ENCODE results near the gene XRCC3.
"Not testable (repeated sequence)": the region's sequence is repeated elsewhere in the genome, so short reads cannot be mapped to it uniquely, and the experiment has no call there.

The XRCC3 gene

DNA sequence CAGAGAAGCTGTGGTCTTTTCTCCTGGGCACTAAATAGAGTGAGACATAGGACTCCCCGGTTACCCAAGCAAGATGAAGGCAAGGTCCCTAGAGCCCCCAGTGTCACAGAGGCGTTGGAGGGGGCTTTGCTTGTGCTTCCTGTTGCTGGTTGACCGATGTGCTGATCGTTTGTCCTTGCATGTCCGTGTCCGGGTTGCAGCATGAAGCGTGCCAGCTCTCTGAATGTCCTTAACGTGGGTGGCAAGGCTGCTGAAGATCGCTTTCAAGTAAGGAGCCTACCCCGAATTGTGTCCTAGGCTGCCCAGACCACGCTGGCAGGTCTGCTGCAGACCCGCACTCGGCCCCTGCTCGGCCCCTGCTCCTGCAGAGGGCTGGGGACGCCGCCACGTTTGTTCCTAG, 23.1 kb downstream of the XRCC3 start:
- DNase-seq: no peak

DNA sequence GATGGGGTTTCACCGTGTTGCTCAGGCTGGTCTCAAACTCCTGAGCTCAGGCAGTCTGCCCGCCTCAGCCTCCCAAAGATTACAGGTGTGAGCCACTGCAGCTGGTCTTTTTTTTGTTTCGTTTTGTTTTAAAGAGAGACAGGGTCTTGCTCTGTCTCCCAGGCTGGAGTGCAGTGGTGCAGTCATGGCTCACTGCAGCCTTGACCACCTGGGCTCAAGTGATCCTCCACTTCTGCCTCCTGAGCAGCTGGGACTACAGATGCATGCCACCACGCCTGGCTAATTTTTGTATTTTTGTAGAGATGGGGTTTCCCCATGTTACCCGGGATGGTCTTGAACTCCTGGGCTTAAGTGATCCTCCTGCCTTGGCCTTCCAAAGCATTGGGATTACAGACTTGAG, 23.6 kb downstream of the XRCC3 start:
- DNase-seq: not testable (repeated sequence)

DNA sequence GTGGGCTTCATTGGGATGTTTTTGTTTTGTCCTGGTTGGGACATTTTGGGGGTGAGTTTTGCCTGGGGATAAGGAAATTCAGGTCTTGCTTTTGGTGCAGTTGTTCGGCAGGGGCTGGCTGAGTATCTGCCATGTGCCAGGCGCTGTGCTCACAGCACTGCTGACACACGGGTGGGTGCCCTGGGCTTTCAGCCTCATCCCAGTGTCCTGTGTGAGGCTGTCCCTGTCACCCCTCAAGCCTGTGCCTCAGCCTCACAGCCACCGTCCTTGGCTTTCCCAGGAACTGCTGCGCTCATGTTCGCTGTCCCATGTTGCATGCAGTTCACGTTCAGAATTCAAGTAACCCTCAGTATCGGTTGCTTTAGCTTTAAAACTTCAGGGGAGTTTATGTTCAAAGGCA, 24.9 kb downstream of the XRCC3 start:
- DNase-seq: no peak

- no peak for DNase-seq
These were observed 26.0 kb downstream of the XRCC3 start for GRCh38 chr14:103688906-103689902.

- no peak for DNase-seq
These were observed 26.8 kb downstream of the XRCC3 start for GRCh38 chr14:103688441-103688840.

DNA sequence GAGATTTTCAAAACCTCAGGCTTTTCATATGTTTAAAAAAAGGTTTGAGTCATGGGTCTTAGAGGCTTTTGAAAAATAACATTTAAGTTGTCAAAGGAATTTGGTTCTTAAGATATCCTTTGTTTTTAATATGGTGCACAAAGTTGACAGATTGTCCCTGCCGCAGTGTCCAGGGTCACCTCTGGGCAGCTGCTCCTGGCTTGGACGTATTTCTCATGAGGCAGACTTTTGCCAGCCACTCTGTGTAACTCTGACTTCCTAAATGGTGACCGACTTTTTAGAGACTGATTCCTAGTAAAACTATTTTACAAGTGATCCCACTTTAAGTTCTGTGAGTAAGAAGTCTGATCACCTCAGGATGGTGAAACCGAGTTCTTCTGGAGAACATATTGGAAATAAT, 27.5 kb downstream of the XRCC3 start:
- DNase-seq: no peak

- no peak for DNase-seq
These were observed 28.3 kb downstream of the XRCC3 start for GRCh38 chr14:103686831-103687485.

DNA sequence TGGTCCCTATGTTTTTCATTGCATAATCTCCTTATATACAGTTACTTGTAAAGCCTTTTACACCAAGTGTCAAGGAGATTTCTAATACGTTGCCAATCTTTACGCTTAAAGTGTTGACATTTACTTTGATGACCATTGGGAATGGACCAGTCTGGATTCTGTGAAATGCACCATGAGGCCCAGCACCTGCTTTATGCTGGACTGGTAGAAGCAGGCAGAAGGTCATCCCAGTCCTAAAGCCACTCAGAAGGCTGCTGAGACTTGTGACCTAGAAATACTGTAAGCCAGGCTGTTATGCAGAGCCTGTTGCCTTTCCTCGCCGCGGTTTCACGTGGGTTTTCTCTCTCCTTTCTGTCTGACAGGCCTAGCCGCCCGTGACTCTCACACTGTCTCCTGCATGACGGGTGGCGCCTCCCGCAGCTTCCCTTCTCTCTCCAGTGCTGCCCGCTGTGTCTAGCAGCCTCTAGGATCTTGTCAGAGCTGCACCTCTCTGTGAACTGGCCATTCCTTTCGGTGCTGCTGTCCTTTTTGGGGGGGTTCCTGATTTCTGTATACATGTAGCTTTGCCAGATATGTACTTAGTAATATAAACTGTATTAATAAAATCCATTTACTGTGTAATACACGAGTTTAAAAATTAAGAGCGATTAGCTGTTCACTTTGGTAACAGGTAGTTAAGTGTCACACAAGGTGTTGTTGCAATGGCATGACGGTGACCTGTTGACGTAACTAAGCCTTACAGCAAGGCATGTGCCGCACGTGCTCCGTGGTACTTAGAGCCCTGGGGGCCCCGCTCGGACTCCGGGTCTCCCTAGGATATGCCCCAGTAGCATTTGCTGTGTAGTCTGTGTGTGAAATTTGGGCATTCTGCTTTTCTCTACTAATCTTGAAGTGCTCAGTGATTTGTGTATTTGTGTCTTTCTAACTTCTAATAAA, 29.7 kb downstream of the XRCC3 start:
- DNase-seq: no peak

GRCh38 chr14:103684871-103685270, 30.4 kb downstream of the XRCC3 start:
- no peak for DNase-seq

- DNase-seq: no peak
These were observed 30.8 kb downstream of the XRCC3 start for GRCh38 chr14:103684471-103684870.

DNA sequence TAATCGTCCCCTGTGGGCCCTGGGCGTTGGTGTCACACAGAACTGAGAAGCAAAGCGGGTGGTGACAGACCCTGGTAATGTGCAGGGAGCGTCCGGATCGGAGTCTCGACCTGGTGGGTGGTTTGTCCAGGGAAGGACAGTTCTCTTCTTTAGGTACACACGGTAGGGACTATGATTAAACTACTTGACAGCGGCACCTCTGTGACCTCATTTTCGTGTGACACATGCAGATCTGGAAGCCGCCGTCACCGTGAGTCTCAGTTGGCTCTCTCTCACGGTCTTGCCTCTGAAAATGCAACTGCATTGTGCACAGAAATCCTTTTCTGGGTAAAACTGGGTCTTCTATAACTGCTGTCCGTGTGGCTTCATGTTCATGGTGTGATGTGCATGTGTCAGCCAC, 32.1 kb downstream of the XRCC3 start:
- DNase-seq: no peak

GRCh38 chr14:103680491-103681231, 34.6 kb downstream of the XRCC3 start:
- DNase-seq: no peak

DNA sequence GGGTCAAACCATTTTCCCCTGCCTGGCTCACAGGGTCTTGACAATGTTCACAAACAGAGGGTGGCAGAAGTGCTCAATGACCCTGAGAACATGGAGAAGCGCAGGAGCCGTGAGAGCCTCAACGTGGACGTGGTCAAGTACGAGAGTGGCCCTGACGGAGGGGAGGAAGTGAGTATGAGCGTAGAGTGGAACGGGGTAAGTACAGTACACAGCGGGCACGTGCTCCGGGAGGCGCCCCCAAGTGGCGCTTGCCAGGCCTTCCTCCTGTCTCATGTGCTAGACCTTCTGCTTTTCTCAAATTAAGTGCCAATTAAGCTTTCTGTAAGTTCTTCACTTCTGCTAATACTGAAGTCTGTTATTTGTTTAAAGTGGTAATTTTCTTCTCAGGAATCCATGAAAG, 35.9 kb downstream of the XRCC3 start:
- peak in 1 of 2 donors; percentile 33 for DNase-seq

DNA sequence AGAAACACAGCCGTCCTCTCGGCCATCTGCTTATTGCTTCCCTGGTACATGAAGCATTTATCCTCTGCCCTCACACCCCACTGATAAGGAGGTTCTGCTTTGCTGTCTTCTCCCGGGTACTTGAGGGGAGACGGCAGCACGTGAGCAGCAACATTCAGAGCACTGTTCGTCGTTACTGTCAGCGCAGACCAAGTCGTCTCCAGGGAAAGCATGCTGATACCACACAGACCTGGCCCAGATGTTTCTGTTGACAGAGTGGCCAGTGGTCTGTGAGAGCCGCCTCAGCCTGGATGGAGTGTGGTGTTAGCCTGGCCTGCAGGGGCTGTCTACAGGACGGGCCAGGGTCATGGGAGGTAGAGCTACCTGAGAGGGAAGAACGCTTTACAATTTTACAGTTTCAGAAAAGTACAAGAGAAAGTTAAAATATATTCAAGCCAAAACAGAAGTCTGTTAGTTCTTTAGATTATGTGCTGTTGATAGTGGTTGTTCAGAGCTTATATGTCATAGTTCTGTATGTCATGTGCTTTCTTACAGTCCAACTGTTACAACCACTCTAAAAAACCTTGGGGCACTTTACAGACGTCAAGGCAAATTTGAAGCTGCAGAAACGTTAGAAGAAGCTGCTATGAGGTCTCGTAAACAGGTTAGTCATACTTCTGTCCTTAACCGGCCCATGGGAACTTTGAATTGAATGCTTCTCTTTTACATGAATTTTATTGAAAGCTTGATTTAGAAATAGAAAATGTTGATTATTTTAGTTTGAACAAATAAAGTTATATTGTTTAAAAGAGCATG, 38.2 kb downstream of the XRCC3 start:
- DNase-seq: no peak

GRCh38 chr14:103675957-103676356, 39.3 kb downstream of the XRCC3 start:
- DNase-seq: no peak

DNA sequence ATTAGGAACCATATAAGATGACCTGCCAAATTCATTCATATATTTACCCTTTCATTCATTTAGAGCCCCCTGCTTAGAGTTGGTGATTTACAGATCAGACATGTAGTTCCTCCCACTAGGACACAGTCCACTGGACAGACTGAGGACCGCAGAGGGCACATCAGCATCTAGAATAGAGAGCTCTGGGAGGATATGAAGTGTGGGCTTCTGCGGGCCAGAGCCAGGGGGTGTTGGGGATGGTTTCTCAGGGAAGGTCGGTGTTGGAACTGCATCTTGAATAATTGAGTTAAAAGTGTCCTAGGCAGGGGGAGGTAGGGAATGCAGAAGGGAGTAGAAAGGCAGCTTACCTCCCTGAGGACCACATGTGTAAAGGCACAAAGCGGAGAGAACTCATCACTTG, 43.3 kb downstream of the XRCC3 start:
- no peak for DNase-seq

DNA sequence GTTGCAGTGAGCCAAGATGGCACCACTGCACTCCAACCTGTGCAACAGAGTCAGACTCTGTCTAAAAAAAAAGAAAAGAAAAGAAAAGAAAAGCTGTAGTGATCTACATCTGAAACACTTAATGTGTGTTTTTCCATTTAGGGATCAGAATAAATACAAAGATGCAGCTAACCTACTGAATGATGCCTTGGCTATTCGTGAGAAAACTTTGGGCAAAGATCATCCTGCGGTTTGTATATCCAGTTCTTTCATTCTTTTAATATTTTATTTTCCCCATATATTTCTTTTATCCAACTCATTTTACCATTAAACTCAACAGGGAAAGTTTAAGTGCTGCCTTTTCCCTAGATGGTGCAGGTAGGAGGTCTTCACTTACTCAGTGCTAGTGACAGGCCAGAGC, 45.9 kb downstream of the XRCC3 start:
- DNase-seq: no peak

DNA sequence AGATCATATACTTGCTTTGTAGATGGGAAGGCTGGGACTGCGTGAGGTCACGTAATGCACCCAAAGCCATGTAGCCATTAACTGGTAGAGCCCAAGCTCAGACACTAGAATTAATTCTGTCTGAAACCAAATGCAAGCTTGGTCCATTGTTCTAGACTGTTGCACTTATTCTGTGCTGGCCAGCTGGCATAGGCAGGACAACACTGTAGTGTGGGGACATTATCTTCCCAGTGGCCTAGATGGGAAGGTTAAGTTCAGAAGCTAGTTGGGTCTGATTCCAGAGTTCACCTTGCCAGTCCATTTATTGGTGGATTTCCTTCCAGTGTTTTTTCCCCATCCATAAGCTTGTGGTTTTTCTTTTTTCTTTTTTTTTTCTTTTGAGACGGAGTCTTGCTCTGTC, 47.1 kb downstream of the XRCC3 start:
- no peak for DNase-seq

DNA sequence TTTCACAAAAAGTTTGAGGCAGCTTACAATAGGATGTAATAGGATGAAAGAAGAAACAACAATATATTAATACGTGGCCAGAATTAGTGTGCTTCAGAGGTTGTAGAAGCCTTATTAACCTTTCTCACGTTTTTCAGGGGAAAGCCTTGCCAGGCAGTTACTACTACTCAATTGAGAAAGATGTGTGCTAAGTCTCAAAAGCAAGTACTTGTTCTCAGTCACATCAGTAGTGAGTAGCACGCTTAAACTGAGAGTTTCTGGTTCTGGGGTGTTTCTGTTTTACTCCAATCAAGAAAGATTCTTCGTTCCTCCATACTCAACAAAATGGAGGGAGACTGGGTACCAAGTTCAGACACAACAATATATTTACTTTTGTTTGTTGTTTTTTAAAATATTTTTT, 47.6 kb downstream of the XRCC3 start:
- DNase-seq: no peak

GRCh38 chr14:103663506-103663905, 51.7 kb downstream of the XRCC3 start:
- no peak for DNase-seq

- DNase-seq: no peak
These were observed 52.7 kb downstream of the XRCC3 start for GRCh38 chr14:103662591-103662990.

- no peak for DNase-seq
These were observed 53.2 kb downstream of the XRCC3 start for GRCh38 chr14:103662029-103662428.
